HG03571 (cell line): Measurements from ENCODE around the gene CDH15.
"Not testable (repeated sequence)": the region's sequence is repeated elsewhere in the genome, so short reads cannot be mapped to it uniquely, and the experiment has no call there.

Experiments
- ATAC-seq: cut with Tn5 transposase; IDR thresholded peaks from one replicate; pipeline ENCODE4 v1.9.1; 2021; ENCODE audit not compliant: unreplicated experiment

The CDH15 gene

DNA sequence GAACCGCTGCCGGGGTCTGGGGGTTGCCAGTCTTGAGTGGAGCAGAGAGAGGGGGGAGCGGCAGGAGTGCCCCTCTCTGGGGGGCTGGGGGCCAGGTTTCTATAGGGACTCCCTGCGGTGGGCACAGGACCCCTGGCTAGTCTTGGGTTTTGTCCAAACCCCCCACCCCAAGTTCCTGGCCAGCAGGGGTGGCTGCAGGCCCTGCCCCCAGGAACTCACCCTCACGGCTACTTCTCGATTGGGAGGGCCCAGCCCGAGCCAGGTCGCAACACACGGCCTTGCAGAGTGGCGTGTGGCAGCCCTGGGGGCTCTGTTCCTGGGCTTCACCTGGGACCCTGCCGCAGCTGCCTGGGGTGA lies 601 bp downstream of the CDH15 start:
- ATAC-seq, result no peak

- ATAC-seq, result no peak
These were observed 1.1 kb downstream of the CDH15 start for GRCh38 chr16:89172528-89173173.

DNA sequence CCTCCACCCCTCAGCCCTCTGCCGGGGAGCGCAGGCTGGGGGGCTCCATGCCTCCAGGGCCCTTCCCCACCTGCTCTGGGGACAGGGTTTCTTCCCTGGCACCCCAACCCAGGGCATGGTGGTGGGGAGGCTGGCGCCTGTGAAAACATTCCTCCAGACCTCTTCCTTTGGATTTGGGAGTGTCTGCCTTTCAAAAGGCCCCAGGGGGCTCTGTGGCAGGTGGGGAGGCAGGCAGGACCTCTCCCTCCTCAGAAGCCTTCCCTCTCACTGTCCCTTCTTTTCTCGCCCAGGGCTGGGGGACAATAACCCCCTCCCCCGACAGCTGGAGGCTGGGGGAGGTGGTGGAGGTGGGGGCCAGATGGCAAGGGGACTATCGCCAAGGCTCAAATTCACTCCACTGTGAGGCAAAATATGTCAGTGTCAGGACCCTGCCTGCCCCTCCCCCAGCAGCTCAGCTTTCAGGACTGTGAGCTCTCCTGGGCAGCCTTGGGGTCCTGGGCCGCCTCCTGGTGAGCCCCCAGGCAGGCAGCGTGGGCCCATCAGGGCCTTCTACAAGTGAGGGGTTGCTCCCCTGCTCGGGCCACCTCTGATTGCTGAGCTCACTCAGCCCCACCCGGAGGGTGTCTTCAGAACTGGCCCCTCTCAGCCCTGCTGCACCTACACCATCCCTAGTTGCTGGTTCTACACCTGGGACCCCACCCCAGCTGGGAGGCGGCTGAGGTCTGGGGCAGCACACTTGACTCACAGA lies 1.8 kb downstream of the CDH15 start:
- no peak for ATAC-seq

GRCh38 chr16:89174055-89174827 lies 2.7 kb downstream of the CDH15 start:
- ATAC-seq, result no peak

GRCh38 chr16:89174877-89175276 lies 3.3 kb downstream of the CDH15 start:
- no peak for ATAC-seq

DNA sequence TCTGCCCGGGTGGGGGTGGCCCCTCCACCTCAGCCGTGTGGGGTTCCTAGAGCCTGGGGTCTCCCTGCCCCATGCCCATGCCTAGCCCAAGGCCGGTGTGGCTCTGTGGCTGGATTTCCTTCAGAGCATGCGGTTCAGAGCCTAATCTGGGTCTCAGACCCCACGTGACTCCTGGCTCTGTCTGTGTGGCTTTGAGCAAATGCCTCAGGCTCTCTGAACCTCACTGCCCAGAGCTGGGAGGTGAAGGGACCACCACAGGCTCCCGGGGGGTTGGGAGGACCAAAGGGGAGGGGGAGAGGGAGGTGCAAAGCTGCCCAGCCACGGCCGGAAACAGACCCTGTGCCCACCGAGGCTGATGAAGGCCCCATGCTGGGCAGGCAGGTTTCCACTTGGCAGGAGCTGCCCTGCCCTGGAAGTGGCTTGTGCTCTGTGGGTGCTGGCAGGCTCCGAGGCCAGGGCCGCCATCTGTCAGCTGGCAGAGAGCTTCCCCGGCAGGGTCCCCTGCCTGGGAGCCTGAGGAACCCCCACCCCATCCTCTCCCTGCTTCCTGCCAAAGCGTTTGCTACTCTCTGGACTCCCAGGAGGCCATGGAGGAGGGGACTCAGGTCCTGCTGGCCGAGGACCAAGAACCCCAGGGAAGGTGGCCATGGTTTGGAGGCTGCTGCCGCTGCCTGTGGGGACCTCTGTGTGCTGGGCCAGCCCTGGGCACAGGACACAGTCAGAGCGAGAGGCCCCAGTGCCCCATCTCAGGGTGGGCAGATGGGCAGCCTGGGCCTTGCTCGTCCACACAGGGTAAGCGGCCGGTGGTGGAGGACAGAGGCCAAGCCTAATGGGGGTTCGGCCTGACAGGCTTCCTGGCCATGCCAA lies 4.0 kb downstream of the CDH15 start:
- ATAC-seq, result no peak

DNA sequence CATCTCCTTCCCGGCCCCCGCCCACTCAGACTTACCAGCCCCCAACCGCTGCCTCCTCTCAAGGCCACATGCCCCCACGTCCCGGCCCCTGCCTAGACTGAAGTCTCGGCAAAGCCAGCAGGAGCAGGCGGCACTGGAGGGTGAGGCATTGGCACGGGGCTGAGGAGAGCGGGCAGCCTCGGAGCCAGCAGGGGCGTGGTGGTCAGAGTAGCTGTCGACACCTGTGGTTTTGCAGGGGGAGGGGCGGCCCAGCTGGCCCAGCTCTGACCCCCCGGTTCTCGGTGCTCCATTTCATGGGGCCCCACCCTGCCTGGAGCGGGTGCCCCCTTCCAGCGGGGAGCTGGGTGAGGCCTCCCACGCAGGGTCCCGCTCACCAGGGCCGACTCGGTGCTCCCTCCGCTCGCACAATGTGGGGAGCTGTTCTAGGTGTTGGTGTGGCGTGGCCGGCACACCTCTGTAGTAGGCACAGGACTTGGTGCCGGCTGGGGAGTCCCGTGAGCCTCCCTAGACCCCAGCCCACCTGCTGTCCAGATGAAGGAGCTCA lies 4.7 kb downstream of the CDH15 start:
- no peak for ATAC-seq

DNA sequence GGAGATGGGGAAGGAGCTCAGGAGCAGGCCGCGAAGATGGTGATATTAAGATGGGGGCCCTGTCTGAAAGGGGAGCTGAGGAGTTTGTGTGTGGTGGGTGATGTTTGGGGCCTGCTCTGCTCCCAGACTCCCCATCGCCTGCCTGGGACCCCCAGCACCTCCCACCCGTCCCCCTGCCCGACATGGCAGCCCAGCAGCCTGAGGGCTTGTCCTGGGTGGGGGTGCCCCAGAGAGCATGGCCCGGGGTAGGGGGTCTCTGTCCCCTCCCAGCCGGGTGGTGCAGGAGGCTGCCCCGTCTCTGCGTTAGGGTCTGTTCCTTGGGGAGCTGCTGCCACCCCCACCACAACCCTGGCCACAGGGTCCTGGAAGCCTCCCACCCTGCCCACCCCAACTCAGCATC lies 5.2 kb downstream of the CDH15 start:
- no peak for ATAC-seq

DNA sequence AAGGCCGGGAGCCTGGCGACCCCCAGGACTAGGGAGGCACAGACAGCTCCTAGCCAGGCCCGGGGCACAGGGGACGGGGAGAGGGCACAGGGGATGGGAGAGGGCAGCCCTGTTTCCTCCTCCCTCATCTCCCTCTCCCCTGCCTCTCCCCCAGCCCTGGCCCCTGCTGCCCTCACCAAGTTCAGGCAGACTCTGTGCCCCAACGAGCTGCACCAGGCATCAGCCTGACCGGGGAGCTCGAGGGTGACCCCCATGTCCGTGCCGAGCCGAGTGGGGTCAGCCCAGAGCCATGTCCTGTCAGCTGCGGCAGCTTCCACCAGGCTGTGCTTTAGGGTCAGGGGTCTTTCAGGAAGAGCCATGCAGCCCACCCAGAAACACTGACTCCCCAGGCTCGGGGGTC lies 6.0 kb downstream of the CDH15 start:
- no peak for ATAC-seq

DNA sequence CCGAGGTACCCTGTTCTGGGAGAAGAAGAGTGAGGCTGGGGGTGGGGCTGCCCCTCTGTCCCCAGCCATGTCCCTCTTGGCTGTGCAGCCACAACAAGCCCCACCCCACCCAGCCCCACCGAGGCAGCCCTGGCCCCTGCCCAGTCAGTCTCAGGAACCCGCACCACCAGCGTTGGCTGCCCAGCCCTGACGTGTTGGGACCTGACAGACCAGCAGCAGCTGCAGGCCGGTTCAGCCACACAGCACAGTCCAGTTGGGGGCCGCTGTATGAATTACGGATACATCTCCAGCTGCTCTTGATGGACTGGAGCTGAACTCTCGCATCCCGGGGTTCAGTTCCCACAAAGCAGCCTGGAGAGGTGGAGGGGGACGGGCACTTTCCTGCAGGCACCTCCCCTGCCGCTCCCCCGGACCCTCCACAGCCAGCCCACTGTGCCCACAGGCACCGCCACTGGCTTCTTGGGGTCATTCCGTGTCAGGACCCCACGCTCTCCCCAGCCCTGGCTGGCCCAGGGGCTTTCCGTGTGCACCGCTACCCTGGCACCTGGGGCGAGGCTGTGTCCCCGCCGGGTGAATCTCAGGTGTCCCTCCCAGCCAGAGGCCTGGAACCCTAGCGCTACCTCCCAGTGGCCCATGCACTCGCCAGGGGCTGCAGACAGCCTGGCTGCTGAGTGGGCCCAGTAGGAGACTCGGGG lies 7.1 kb downstream of the CDH15 start:
- no peak for ATAC-seq

DNA sequence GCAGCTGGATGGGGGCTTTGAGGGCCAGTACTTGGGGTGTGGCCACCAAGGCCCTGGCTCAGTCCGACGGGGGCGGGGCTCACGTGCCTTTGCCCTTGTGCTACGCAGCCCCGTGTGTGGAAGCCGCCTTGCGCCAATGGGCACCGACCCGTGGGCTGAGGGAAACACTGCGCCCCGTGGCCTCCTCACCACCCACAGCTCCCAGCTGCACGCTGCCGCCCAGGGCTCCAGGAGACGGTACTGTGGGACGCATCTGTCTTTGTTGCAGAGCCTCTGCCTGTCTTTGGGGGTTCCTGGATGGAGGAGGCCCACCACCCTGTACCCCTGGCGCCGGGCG lies 7.6 kb downstream of the CDH15 start:
- no peak for ATAC-seq

- ATAC-seq, result no peak
These were observed 8.2 kb downstream of the CDH15 start for GRCh38 chr16:89179656-89180315.

- ATAC-seq, result no peak
These were observed 11.9 kb downstream of the CDH15 start for GRCh38 chr16:89183463-89183862.

DNA sequence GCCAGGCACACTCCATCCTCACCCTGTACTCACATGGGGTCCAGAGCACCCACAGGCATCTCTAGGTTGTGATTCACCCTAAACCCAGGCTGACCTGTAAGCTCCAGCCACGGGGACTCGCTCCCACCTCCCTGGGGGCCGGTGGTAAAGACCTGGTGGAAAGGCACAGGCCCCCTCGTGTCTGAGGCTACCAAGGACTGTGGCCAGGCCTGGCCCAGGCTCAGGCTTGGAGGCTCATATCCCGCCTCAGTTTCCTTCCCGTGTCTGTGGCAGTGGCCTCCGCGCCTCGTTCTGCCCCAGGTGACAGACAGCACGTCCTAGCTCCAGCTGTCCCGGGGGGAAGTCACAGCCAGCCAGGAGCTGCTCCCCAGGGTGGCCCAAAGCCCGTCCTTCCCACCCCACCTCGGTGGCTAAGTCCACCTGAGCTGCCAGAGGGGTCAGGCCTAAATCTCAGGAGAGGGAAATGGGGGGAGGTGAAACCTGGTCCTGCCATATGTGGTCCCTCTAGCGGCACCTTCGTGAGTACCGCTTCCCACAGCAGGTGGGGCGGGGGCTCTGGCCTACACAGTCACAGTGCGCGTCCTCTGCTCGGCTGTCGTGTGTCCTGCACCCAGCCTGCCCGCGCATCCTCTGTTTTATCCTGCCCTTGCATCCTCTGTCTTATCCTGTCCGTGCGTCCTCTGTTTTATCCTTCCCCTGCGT lies 12.6 kb downstream of the CDH15 start:
- no peak for ATAC-seq

- ATAC-seq, result no peak
These were observed 13.1 kb downstream of the CDH15 start for GRCh38 chr16:89184677-89184932.

GRCh38 chr16:89184933-89185794 lies 13.6 kb downstream of the CDH15 start:
- no peak for ATAC-seq

GRCh38 chr16:89185887-89186592 lies 14.5 kb downstream of the CDH15 start:
- not testable (repeated sequence) for ATAC-seq

DNA sequence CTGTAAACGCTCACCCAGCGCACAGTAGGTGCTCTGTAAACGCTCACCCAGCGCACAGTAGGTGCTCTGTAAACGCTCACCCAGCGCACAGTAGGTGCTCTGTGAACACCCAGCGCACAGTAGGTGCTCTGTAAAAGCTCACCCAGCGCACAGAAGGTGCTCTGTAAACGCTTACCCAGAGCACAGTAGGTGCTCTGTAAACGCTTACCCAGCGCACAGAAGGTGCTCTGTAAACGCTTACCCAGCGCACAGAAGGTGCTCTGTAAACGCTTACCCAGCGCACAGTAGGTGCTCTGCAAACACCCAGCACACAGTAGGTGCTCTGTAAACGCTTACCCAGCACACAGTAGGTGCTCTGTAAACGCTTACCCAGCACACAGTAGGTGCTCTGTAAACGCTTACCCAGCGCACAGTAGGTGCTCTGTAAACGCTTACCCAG lies 15.1 kb downstream of the CDH15 start:
- ATAC-seq, result not testable (repeated sequence)
